LNCAP (cell line): ENCODE results near the gene KIAA0319L.

Experiments used
- CTCF ChIP-seq: fragments of 450-650 bp; IDR thresholded peaks from 2 replicates; pipeline ENCODE4 v1.5.1; 2017; ENCODE audit warnings: mild to moderate bottlenecking

The KIAA0319L gene

DNA sequence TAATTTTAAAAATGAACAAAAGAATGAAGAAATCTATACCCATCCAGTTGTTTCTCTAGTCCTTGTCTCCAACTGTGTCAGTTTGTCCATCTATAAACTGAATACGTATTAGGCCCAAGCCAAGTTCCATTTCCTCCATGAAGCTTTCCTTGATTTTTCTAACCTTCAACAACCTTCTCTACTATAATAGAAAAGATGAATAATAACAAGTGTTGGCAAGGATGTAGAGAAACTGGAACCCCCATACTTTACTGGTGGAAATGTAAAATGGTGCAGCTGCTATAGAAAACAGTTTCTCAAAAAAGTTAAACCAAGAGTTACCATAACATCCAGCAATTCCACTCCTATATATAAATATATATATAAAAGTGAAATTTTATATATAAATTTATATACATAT is 10.6 kb downstream of the KIAA0319L start:
- TF ChIP-seq CTCF: no peak

DNA sequence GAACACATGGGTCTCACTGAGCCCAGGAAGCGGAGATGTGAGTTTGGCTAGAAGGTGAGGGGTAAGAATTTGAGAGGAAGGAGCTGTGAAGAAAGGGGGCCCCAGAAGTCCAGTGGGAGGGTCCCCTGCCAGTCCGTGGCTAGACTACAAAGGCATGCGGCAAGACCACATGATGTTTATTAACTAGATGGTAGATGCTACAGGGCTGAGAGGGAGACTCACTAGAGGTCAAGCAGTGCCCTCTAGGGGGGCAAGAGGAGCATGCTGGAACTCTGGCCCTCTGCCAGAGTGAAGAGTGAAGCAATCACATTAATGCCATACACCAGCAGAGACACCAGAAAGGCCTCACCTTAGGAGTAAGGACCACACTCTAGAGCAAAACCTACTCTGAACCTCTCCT is 12.2 kb downstream of the KIAA0319L start:
- TF ChIP-seq CTCF: peak; percentile 21; the same call in 1 of the 2 replicates

GRCh38 chr1:35539824-35540261 is 17.4 kb downstream of the KIAA0319L start:
- no peak for TF ChIP-seq CTCF

- TF ChIP-seq CTCF: no peak
These were observed 18.0 kb downstream of the KIAA0319L start for GRCh38 chr1:35539073-35539823.

DNA sequence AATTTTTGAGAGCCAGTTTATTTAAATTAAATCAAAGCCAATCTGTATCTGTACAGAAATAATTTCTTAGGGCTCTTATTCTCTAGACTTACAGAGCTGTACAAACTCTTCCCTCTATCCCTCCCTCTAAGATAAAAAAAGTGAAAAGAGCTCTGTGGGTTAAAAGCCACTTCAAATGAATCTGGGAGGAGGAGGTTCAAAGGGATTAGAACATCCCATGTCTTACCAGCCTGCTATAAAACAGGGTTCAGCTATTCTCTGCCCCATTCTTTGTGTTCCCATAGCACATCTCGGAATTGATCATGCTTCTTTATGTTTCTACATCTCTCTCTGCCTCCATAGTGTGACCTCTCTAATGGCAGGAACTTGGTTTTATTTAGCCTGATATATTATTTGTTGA is 19.4 kb downstream of the KIAA0319L start:
- TF ChIP-seq CTCF: no peak

DNA sequence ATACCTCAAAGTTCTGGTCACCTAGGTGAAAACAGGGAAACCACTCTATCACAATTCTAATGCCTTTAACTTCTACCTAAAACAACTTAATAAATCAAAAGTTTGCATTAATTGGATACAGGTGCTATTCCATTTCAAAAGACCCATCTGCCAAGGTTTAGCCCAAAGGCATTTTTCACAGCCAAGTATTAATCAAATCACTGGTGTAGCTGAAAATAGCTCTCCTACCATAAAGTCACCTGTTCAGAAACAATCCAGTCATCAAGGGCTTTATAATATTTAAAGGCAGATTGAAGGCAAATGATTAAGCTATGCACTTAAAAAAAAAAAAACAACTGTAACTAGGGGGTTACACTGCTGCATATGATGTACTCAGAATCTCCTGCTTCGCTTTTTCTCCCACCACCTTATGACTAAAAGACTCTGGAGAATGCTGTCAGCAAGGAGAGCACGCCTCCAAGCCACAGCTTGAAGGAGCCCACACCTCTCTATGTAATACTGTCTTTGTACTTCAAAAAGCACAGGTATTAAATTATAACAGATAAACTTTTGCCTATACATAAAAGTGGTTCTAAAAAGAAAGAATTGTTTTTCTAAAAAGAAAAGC is 20.5 kb downstream of the KIAA0319L start:
- no peak for TF ChIP-seq CTCF

- no peak for TF ChIP-seq CTCF
These were observed 22.0 kb downstream of the KIAA0319L start for GRCh38 chr1:35535243-35535642.
